Measurements from ENCODE around the gene ATAT1.

The ATAT1 gene

DNA sequence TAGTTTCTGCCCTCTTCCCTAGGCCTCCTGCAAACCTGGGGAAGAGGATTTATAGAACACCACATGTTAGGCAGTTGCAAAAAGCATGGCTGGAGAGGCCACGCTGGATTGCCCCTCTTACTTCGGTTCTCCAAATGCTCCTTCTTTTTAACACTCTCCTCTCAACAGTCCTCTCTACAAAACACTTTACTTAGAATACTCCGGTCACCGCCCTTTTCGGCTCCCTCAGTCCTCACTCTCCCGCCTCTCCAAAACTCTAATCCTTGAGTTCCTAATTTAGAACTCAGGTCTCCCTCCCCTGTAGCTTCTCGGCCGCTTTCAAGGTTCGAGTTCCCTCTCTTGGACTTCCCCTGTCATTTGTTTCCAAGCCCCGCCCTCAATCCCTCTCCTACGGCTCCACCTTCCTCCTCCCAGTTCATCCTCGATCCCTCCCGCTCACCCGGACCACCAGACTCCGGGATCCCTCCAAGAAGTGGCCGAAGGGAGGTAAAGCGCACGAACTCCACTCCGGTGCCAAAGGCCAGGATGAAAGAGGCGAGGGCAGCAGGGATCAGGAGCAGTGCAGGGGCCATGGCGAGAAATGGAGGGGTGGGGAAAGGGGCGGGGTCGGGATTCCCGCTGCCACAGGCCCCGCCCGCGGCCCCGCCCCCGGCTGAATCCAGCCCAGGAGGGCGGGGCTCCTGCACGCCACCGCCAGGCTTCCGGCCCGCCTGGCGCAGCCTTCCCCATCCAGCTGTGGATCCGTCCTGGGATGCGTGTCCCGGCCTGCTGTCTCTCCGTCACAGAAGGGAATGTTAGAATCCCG lies 63.9 kb downstream of the ATAT1 start, which contains the start of gene NRM:
Gene NRM (minus strand): TSS at position 582 of the 805 bp plus-strand sequence. CDS start 10 bp downstream, at position 572.
- Histone ChIP-seq H3K27ac (replicated peaks) (peak within 1 kb of the TSS; percentile 76), H3K4me3 (replicated peaks; ENCODE audit: insufficient read depth, low read length) (peak within 1 kb of the TSS; percentile 78), H3K27me3 (ENCODE audit: insufficient read depth, poor library complexity, severe bottlenecking) (no peaks in the 10 kb centered on the region)
- TF ChIP-seq GABPA (IDR thresholded peaks at IDR 0.05; ENCODE audit: low read depth) (peak; percentile 36; the same call in 1 of the 2 replicates), REST (IDR thresholded peaks at IDR 0.05; ENCODE audit: insufficient replicate concordance, low read depth) (no peak), SPI1 (IDR thresholded peaks at IDR 0.05; ENCODE audit: borderline replicate concordance, low read depth) (peak; percentile 66; the same call in 1 of the 2 replicates)
- peak; percentile 89 to 91 for DNase-seq (ENCODE audit: low read depth in 1 of 2, low spot score in 1 of 2)

- H3K27ac ChIP-seq (replicated peaks), result peak overlapping the region; percentile 76
- no peak for TF ChIP-seq POLR2AphosphoS5 (IDR thresholded peaks at IDR 0.05; ENCODE audit: low read depth)
- no peak for TF ChIP-seq SPI1 (IDR thresholded peaks at IDR 0.05; ENCODE audit: borderline replicate concordance, low read depth)
- TF ChIP-seq GABPA (IDR thresholded peaks at IDR 0.05; ENCODE audit: low read depth), result no peak
- TF ChIP-seq CTCF (IDR thresholded peaks at IDR 0.05; ENCODE audit: insufficient read depth, low read length), result no peak
- no peak for TF ChIP-seq REST (IDR thresholded peaks at IDR 0.05; ENCODE audit: insufficient replicate concordance, low read depth)
Observed at GRCh38 chr6:30691208-30691847, 64.7 kb downstream of the ATAT1 start.

More at GRCh38 chr6:30691208-30691847, 64.7 kb downstream of the ATAT1 start:
- Histone ChIP-seq H3K27me3 (ENCODE audit: insufficient read depth, poor library complexity, severe bottlenecking) (no peaks in the 10 kb centered on the region), H3K4me3 (replicated peaks; ENCODE audit: insufficient read depth, low read length) (peak overlapping the region; percentile 78)
- DNase-seq (ENCODE audit: low read depth in 1 of 2, low spot score in 1 of 2), result no peak

Small RNA genes lying within 50 kb of the gene (microRNA-seq; reads per million reads assigned to microRNA genes)
- gene MIR877, result 82.9 reads per million, percentile 67 among the genes with 10 or more reads in this experiment

Measured in HL-60 (cell line).